PFSK-1 (cell line): ENCODE measurements around the gene ZNF654.

Experiments
- FOXP2 ChIP-seq: optimal IDR thresholded peaks from 2 replicates; pipeline ENCODE3; 2011; ENCODE audit warnings: borderline replicate concordance, control low read depth, inconsistent platforms; ENCODE audit not compliant: insufficient read depth; ENCODE audit errors: extremely low read length, extremely low read depth
- POLR2AphosphoS5 ChIP-seq: IDR thresholded peaks from 2 replicates; pipeline ENCODE4 v1.6.1; 2012; ENCODE audit warnings: low read depth, mild to moderate bottlenecking, control low read depth, low read length, moderate library complexity
- SIN3A ChIP-seq: IDR thresholded peaks from 2 replicates; pipeline ENCODE4 v1.6.1; 2012; ENCODE audit warnings: mild to moderate bottlenecking, low read length, moderate library complexity, borderline replicate concordance; ENCODE audit not compliant: insufficient read depth
- TAF1 ChIP-seq: IDR thresholded peaks from 2 replicates; pipeline ENCODE4 v1.6.1; 2012; ENCODE audit warnings: low read length, control low read depth, borderline replicate concordance; ENCODE audit not compliant: insufficient read depth
- TF ChIP-seq, protein P1 (sequence below), 2 experiments: IDR thresholded peaks; 2 replicates each; pipeline versions ENCODE4 v1.6.1 to v1.8.0; 2011 to 2012; ENCODE audit warnings: low read depth in 2 of 2, low read length in 2 of 2, control low read depth in 1 of 2, inconsistent platforms in 1 of 2, mild to moderate bottlenecking in 1 of 2, moderate library complexity in 1 of 2; ENCODE audit not compliant: insufficient read depth in 1 of 2

DNA sequence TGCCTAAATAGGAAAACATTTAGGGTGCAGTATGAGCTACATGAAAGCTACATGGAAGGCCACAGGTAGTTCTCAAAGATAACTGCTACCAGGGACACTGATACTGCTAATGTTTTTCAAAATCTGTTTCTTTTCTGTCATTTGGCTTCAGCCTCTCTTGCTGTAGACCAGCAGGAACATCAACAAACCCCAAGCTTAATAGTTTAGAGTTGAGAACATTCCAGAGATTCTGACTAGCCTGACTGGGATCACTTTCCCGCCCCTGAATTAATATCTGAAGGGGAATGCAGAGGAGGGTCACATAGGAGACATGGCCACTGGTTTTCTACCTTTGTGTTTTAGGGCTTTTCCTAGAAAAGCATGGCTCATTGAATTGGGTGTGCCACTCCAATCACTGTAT lies 73.8 kb downstream of the ZNF654 start:
- TF ChIP-seq, protein P1, sequence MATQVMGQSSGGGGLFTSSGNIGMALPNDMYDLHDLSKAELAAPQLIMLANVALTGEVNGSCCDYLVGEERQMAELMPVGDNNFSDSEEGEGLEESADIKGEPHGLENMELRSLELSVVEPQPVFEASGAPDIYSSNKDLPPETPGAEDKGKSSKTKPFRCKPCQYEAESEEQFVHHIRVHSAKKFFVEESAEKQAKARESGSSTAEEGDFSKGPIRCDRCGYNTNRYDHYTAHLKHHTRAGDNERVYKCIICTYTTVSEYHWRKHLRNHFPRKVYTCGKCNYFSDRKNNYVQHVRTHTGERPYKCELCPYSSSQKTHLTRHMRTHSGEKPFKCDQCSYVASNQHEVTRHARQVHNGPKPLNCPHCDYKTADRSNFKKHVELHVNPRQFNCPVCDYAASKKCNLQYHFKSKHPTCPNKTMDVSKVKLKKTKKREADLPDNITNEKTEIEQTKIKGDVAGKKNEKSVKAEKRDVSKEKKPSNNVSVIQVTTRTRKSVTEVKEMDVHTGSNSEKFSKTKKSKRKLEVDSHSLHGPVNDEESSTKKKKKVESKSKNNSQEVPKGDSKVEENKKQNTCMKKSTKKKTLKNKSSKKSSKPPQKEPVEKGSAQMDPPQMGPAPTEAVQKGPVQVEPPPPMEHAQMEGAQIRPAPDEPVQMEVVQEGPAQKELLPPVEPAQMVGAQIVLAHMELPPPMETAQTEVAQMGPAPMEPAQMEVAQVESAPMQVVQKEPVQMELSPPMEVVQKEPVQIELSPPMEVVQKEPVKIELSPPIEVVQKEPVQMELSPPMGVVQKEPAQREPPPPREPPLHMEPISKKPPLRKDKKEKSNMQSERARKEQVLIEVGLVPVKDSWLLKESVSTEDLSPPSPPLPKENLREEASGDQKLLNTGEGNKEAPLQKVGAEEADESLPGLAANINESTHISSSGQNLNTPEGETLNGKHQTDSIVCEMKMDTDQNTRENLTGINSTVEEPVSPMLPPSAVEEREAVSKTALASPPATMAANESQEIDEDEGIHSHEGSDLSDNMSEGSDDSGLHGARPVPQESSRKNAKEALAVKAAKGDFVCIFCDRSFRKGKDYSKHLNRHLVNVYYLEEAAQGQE (IDR thresholded peaks at IDR 0.05; ENCODE audit: insufficient read depth in 1 of 2, low read depth in 2 of 2, low read length in 2 of 2): no peak
- no peak for TF ChIP-seq TAF1
- TF ChIP-seq POLR2AphosphoS5: no peak
- TF ChIP-seq SIN3A: no peak
- no peak for TF ChIP-seq FOXP2
